H1 (cell line): ENCODE data around the gene ACADVL. TPM values are rescaled to one million over a fixed set of nuclear protein-coding genes. Genes with fewer than 3 reads are reported as not detected.

Experiments
- CTCF ChIA-PET: fragments of 300-600 bp; sonication (Branson Sonifier 250); formaldehyde crosslinking; loops from one replicate; lab custom pipeline; 2021; ENCODE audit not compliant: partially characterized antibody; lab: Charles Lee
- POLR2A ChIA-PET: fragments of 300-600 bp; sonication (Branson Sonifier 250); formaldehyde crosslinking; loops from one replicate; lab custom pipeline; 2021; ENCODE audit warnings: inconsistent platforms; ENCODE audit not compliant: partially characterized antibody; lab: Charles Lee
- DNase-seq, 2 experiments: peaks; one replicate each; pipeline versions ENCODE4 v3.0.0 to v3.0.0-alpha.2; 2010 to 2022; ENCODE audit warnings: low spot score in 2 of 2, low read depth in 1 of 2, mixed read lengths in 1 of 2
- FAIRE-seq: peaks from 2 replicates; lab custom pipeline; 2011; peaks lifted over from hg19 to GRCh38; lab: Jason Lieb, UNC
- H2AFZ ChIP-seq: 2 replicates; pipeline ENCODE4 v1.8.1; 2012; ENCODE audit warnings: low read length, inconsistent platforms
- H2AK5ac ChIP-seq: 2 replicates; pipeline ENCODE4 v1.6.1; 2013; ENCODE audit warnings: low read depth, low read length
- H2BK120ac ChIP-seq: replicated peaks from 2 replicates; pipeline ENCODE3; 2013; ENCODE audit warnings: low read depth, low read length, inconsistent platforms
- H2BK12ac ChIP-seq: 2 replicates; pipeline ENCODE4 v1.6.1; 2013; ENCODE audit warnings: low read depth, low read length
- H2BK15ac ChIP-seq: 2 replicates; pipeline ENCODE4 v1.6.1; 2013; ENCODE audit warnings: low read length
- H2BK20ac ChIP-seq: 2 replicates; pipeline ENCODE4 v1.6.1; 2013; ENCODE audit warnings: low read length
- H2BK5ac ChIP-seq: 2 replicates; pipeline ENCODE4 v1.6.1; 2013; ENCODE audit warnings: low read depth, low read length
- H3K14ac ChIP-seq: 2 replicates; pipeline ENCODE4 v1.6.1; 2013; ENCODE audit warnings: inconsistent platforms; ENCODE audit not compliant: insufficient read length
- H3K18ac ChIP-seq: 2 replicates; pipeline ENCODE4 v1.6.1; 2013; ENCODE audit warnings: low read length; ENCODE audit errors: extremely low read depth
- H3K23ac ChIP-seq: 2 replicates; pipeline ENCODE4 v1.6.1; 2013; ENCODE audit warnings: inconsistent platforms; ENCODE audit not compliant: insufficient read length
- H3K23me2 ChIP-seq: 2 replicates; pipeline ENCODE4 v1.6.1; 2013; ENCODE audit warnings: low read depth, low read length
- H3K27ac ChIP-seq: 2 replicates; pipeline ENCODE4 v1.6.1; 2011; ENCODE audit warnings: low read depth, low read length, inconsistent platforms
- H3K27me3 ChIP-seq, 4 experiments: replicated peaks in 1 of 4; 1 replicate in 1 of 4; 2 replicates in 3 of 4; pipeline versions ENCODE4 v1.6.1 to v1.8.1; 2011 to 2013; ENCODE audit warnings: low read length in 3 of 4, mild to moderate bottlenecking in 3 of 4, inconsistent platforms in 2 of 4, mixed read lengths in 2 of 4, moderate library complexity in 1 of 4; ENCODE audit not compliant: control insufficient read depth in 3 of 4, insufficient read depth in 3 of 4; ENCODE audit errors: extremely low read depth in 1 of 4
- H3K36me3 ChIP-seq, 4 experiments: 2 replicates each; pipeline versions ENCODE4 v1.6.1 to v1.8.1; 2011 to 2013; ENCODE audit warnings: mild to moderate bottlenecking in 4 of 4, low read length in 3 of 4, moderate library complexity in 2 of 4, control low read depth in 1 of 4, inconsistent platforms in 1 of 4; ENCODE audit not compliant: insufficient read depth in 4 of 4, control insufficient read depth in 2 of 4
- H3K4ac ChIP-seq: replicated peaks from 2 replicates; pipeline ENCODE3; 2013; ENCODE audit warnings: low read length, low read depth, mixed read lengths, inconsistent platforms; ENCODE audit not compliant: insufficient read length
- H3K4me1 ChIP-seq, 4 experiments: replicated peaks in 1 of 4; 1 replicate in 1 of 4; 2 replicates in 3 of 4; pipeline versions ENCODE4 v1.6.1 to v1.8.1; 2011 to 2013; ENCODE audit warnings: low read length in 3 of 4, inconsistent platforms in 2 of 4, mixed read lengths in 1 of 4; ENCODE audit not compliant: insufficient read depth in 4 of 4, control insufficient read depth in 3 of 4
- H3K4me2 ChIP-seq, 2 experiments: 2 replicates each; pipeline versions ENCODE4 v1.6.1 to v1.8.1; 2011 to 2013; ENCODE audit warnings: low read depth in 2 of 2, low read length in 2 of 2, control low read depth in 1 of 2, inconsistent platforms in 1 of 2, mild to moderate bottlenecking in 1 of 2; ENCODE audit not compliant: insufficient read depth in 1 of 2
- H3K4me3 ChIP-seq, 4 experiments: fragments of 200-600, 300-600 bp in 1 of 4; sonication (generic), shearing (Covaris generic), sonication (Bioruptor Twin) in 1 of 4; 2 replicates each; pipeline versions ENCODE4 v1.5.1 to v1.8.1; 2011 to 2016; ENCODE audit warnings: low read length in 4 of 4, low read depth in 3 of 4, control low read depth in 2 of 4, inconsistent platforms in 2 of 4, mild to moderate bottlenecking in 2 of 4, mixed read lengths in 1 of 4, moderate library complexity in 1 of 4; ENCODE audit not compliant: insufficient read depth in 2 of 4; ENCODE audit errors: extremely low read depth in 1 of 4
- H3K56ac ChIP-seq: replicated peaks from 2 replicates; pipeline ENCODE3; 2013; ENCODE audit warnings: low read depth, mild to moderate bottlenecking, mixed read lengths, low read length, inconsistent platforms; ENCODE audit not compliant: insufficient read length
- H3K79me1 ChIP-seq: 2 replicates; pipeline ENCODE4 v1.6.1; 2013; ENCODE audit warnings: low read depth, low read length, control low read depth
- H3K79me2 ChIP-seq, 2 experiments: 2 replicates each; pipeline versions ENCODE4 v1.6.1 to v1.8.1; 2012 to 2013; ENCODE audit warnings: low read length in 2 of 2, mild to moderate bottlenecking in 2 of 2, inconsistent platforms in 1 of 2; ENCODE audit not compliant: insufficient read depth in 2 of 2, control insufficient read depth in 1 of 2
- H3K9ac ChIP-seq, 4 experiments: replicated peaks in 1 of 4; 1 replicate in 1 of 4; 2 replicates in 3 of 4; pipeline versions ENCODE4 v1.6.1 to v1.8.1; 2011 to 2013; ENCODE audit warnings: low read depth in 3 of 4, low read length in 3 of 4, control low read depth in 2 of 4, mild to moderate bottlenecking in 2 of 4, moderate library complexity in 2 of 4, inconsistent platforms in 1 of 4; ENCODE audit errors: extremely low read depth in 1 of 4
- H3K9me3 ChIP-seq, 2 experiments: 2 replicates each; pipeline versions ENCODE4 v1.6.1 to v1.8.1; 2012 to 2013; ENCODE audit warnings: mild to moderate bottlenecking in 2 of 2, moderate library complexity in 2 of 2, control low read depth in 1 of 2, inconsistent platforms in 1 of 2, low read depth in 1 of 2, low read length in 1 of 2, mixed read lengths in 1 of 2; ENCODE audit not compliant: insufficient read depth in 2 of 2
- H4K20me1 ChIP-seq, 2 experiments: replicated peaks in 1 of 2; 2 replicates each; pipeline versions ENCODE3 to v1.8.1; 2011 to 2013; ENCODE audit warnings: inconsistent platforms in 2 of 2, low read length in 2 of 2, mild to moderate bottlenecking in 1 of 2; ENCODE audit not compliant: insufficient read depth in 2 of 2, control insufficient read depth in 1 of 2
- H4K5ac ChIP-seq: 2 replicates; pipeline ENCODE4 v1.6.1; 2013; ENCODE audit warnings: low read length, low read depth, mixed read lengths, inconsistent platforms; ENCODE audit not compliant: insufficient read length
- H4K8ac ChIP-seq: 2 replicates; pipeline ENCODE4 v1.8.0; 2013; ENCODE audit warnings: mild to moderate bottlenecking, moderate library complexity, low read length, inconsistent platforms; ENCODE audit not compliant: insufficient read depth; ENCODE audit errors: extremely low read depth
- H4K91ac ChIP-seq: replicated peaks from 2 replicates; pipeline ENCODE3; 2013; ENCODE audit warnings: low read length, mixed read lengths, inconsistent platforms; ENCODE audit not compliant: insufficient read length
- ATF2 ChIP-seq: IDR thresholded peaks from 2 replicates; pipeline ENCODE4 v1.6.1; 2012; ENCODE audit warnings: low read length, inconsistent platforms
- CBX8 ChIP-seq: fragments of 300-800, 300-1000 bp; sonication (generic); IDR thresholded peaks from 2 replicates; pipeline ENCODE4 v1.7.1; 2016; ENCODE audit warnings: low read depth, low read length, borderline replicate concordance
- FOSL1 ChIP-seq: IDR thresholded peaks from 2 replicates; pipeline ENCODE4 v1.6.1; 2011; ENCODE audit warnings: mild to moderate bottlenecking, low read depth, low read length, moderate library complexity; ENCODE audit not compliant: insufficient read depth
- JUN ChIP-seq: IDR thresholded peaks from 2 replicates; pipeline ENCODE4 v1.6.1; 2011; ENCODE audit warnings: low read depth, mild to moderate bottlenecking, improper control_type of control experiment, low read length
- KDM1A ChIP-seq: fragments of 200-600, 300-600 bp; sonication (generic); IDR thresholded peaks from 2 replicates; pipeline ENCODE4 v1.7.1; 2016; ENCODE audit warnings: mild to moderate bottlenecking, low read length, borderline replicate concordance
- KDM4A ChIP-seq: IDR thresholded peaks from one replicate; pipeline ENCODE4 v1.7.1; 2012; ENCODE audit warnings: low read depth, mild to moderate bottlenecking, moderate library complexity, low read length, inconsistent platforms; ENCODE audit not compliant: severe bottlenecking
- SP1 ChIP-seq: IDR thresholded peaks from 2 replicates; pipeline ENCODE4 v1.6.1; 2011; ENCODE audit warnings: low read depth, low read length
- SRF ChIP-seq: IDR thresholded peaks from 2 replicates; pipeline ENCODE4 v1.6.1; 2011; ENCODE audit warnings: mild to moderate bottlenecking, low read depth, low read length, moderate library complexity
- TBP ChIP-seq: IDR thresholded peaks from 2 replicates; pipeline ENCODE4 v1.6.1; 2011; ENCODE audit warnings: low read depth, low read length, improper control_type of control experiment
- WGBS, 2 experiments: shearing (Covaris generic) in 1 of 2; methylation state at CpG; one replicate each; pipeline versions ENCODE4 v1.1.6 to v1.1.7; 2013 to 2015; ENCODE audit warnings: low lambda C conversion rate in 2 of 2, mixed read lengths in 2 of 2, inconsistent platforms in 1 of 2, low coverage in 1 of 2, missing lambda C conversion rate in 1 of 2; ENCODE audit not compliant: insufficient replicate concordance in 2 of 2, insufficient coverage in 1 of 2, insufficient read length in 1 of 2; ENCODE audit errors: extremely low coverage in 1 of 2, missing lambda C conversion rate in 1 of 2; 5-methylcytosine and 5-hydroxymethylcytosine counted together
- polyA plus RNA-seq, 7 experiments: library from polyadenylated mRNA; depleted of rRNA in 3 of 7; stranded (reverse) in 5 of 7; unstranded in 2 of 7; fragments of >200 nt in 5 of 7; fragments of 200-250 nt in 2 of 7; gene quantifications; 1 replicate in 5 of 7; 2 replicates in 1 of 7; 4 replicates in 1 of 7; pipeline versions ENCODE4 v1.2.1 to v1.2.3, GENCODE V29; 2011 to 2013; ENCODE audit warnings: missing spikeins in 2 of 7, mixed read lengths in 2 of 7
- total RNA-seq: library from RNA; stranded (reverse); fragmentation: NEBNext Ultra II Directional; extraction: Animal tissue kit (Norgen Biotek cat#: 25700); gene quantifications from 2 replicates; pipeline ENCODE4 v1.2.1, GENCODE V29; 2021

ACADVL gene
- total and polyA plus RNA-seq, 2 of the 8 experiments (the other 6 are each of a cell fraction or from before 2014, with no cell fraction given), result 181 to 231 TPM

DNA sequence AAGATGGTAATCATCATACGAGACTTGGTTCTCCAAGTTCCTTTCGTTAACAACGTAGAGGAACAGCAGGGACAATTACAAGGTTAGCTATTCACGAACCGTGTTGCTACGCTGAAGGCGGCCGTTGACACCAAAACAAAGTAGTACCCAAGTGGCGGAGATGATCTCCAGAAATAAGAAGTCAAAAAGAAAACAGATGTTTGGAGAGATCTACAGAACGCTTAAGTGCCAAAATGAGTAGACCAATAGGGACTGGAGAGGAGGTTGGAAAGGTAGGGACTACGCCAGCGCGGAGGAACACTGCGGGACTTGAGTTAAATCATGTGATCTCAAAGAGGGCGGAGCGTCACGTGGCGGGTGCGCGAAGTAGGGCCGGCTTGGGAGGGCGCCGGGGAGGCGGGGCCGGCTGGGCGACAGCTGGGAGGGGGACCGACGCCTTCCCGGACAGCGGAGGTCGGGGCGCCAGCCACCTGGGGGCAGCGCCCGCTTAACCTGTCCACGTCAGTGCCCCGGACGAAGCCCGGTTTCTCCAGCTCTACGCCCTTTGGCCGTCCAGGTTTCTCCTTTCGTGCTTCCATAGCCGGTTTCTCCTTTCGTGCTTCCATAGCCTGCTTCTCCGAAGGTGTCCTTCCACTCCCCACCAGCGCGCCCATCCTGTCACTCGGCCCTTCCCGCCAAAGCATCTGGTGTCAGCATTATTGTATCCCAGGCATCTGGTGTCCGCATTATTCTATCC is 23.1 kb downstream of the ACADVL start:
- Histone ChIP-seq H3K23me2 (peaks cover 18% of the 10 kb centered on the region), H2BK20ac (no peak overlapping the region), H3K4ac (peak overlapping the region; percentile 45), H4K8ac (peak overlapping the region; percentile 39; the same call in 1 of the 2 replicates), H3K4me2 (peak overlapping the region; percentile 92 to 93), H2AFZ (peak overlapping the region; percentile 92), H2BK15ac (no peak overlapping the region), H3K23ac (no peak overlapping the region), H2AK5ac (peak overlapping the region; percentile 45; the same call in 1 of the 2 replicates), H3K79me1 (peaks cover 4% of the 10 kb centered on the region; the same call in 1 of the 2 replicates), H3K27me3 (no peaks in the 10 kb centered on the region), H3K4me1 (peaks cover 5 to 13% (median 6%) of the 10 kb centered on the region in 4 experiments; a peak in 6 of 7 replicates), H3K9me3 (no peaks in the 10 kb centered on the region), H3K27ac (peak overlapping the region; percentile 94), H4K5ac (peak overlapping the region; percentile 84), H2BK120ac (peak overlapping the region; percentile 34), H3K14ac (no peak overlapping the region), H3K36me3 (peaks cover 9 to 39% (median 23%) of the 10 kb centered on the region in 4 experiments; a peak in 6 of 8 replicates), H3K79me2 (peaks cover 0 to 39% of the 10 kb centered on the region in 2 experiments; a peak in 2 of 4 replicates), H2BK5ac (peak overlapping the region; percentile 99), H3K4me3 (peak overlapping the region; percentile 73 to 90 (median 84)), H4K20me1 (peaks cover 0 to 2% of the 10 kb centered on the region in 2 experiments), H3K56ac (peak overlapping the region; percentile 63), H4K91ac (no peak overlapping the region), H3K9ac (peak overlapping the region; percentile 11 to 98 (median 90)), H3K18ac (peak overlapping the region; percentile 98), H2BK12ac (peak overlapping the region; percentile 62; the same call in 1 of the 2 replicates)
- POLR2A ChIA-PET, result interaction anchor here (0.9 to 19.7 kb wide), 18 partner anchors 6 to 346 kb away, joined by 3 to 386 read pairs (median 8); partner anchors contain the start of genes ACADVL, CD68, CLDN7 and CTDNEP1
- WGBS, 2 experiments, result 4% methylated on average over 47 of the region's 49 CpGs; no CpG with 5 or more reads in 1 of the 2 experiments
- peak; percentile 65 for FAIRE-seq
- CTCF ChIA-PET, result interaction anchor here (0.8 to 4.1 kb wide), 6 partner anchors 22 to 107 kb away, joined by 3 to 27 read pairs (median 6); partner anchors contain the start of genes ACADVL and SLC2A4
- DNase-seq, result peak in 1 of 2 experiments; percentile 96
- no peak for TF ChIP-seq JUN
- TF ChIP-seq CBX8, result no peak
- 0 out of 2 replicates have a peak, but pooled peaks have one; percentile 46 for TF ChIP-seq TBP
- no peak for TF ChIP-seq SRF
- TF ChIP-seq KDM1A, result no peak
- TF ChIP-seq FOSL1, result peak; percentile 83
- peak; percentile 86; the same call in 1 of the 2 replicates for TF ChIP-seq ATF2
- TF ChIP-seq KDM4A, result peak; percentile 25
- peak; percentile 89 for TF ChIP-seq SP1
